ENCODE measurements around the gene DGKD.

DGKD gene

DNA sequence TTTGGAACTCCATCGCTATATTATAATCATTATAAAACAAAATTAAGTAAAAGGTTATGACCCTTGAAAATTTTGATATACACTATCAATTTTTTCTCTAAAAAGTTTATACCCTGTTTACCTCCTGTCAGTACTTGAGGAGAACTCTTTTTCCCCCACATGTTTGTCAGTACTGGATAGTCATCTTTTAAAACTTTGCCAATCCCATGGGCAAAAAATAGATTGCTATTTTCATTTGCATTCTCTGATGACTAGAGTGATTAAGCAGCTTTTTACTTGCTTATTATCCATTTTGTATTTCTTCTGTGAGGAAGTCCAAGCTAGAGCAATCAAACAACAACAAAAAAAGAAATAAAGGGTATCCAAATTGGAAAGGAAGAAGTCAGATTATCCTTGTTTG is 76.4 kb downstream of the DGKD start:
- Histone ChIP-seq H3K9ac (ENCODE audit: low read depth in 1 of 2, low read length in 2 of 2) (no peak overlapping the region), H3K27me3 (ENCODE audit: control insufficient read depth in 1 of 2, insufficient read depth in 2 of 2, low read length in 2 of 2) (no peaks in the 10 kb centered on the region), H3K4me1 (ENCODE audit: control insufficient read depth in 1 of 2, insufficient read depth in 2 of 2, low read length in 2 of 2) (peaks cover 0 to 13% of the 10 kb centered on the region in 2 donors), H3K36me3 (ENCODE audit: control insufficient read depth in 1 of 2, insufficient read depth in 2 of 2, low read length in 2 of 2) (peaks cover 14 to 15% of the 10 kb centered on the region in 2 donors), H3K4me3 (ENCODE audit: low read depth in 1 of 2, low read length in 2 of 2) (no peak overlapping the region), H3K27ac (ENCODE audit: low read depth, low read length) (no peak overlapping the region), H3K9me3 (ENCODE audit: control insufficient read depth in 1 of 2, low read length in 2 of 2) (peaks cover 2 to 4% of the 10 kb centered on the region in 2 donors)

- Histone ChIP-seq H3K36me3 (ENCODE audit: control insufficient read depth in 1 of 2, insufficient read depth in 2 of 2, low read length in 2 of 2) (peaks cover 29 to 38% of the 10 kb centered on the region in 2 donors), H3K9me3 (ENCODE audit: control insufficient read depth in 1 of 2, low read length in 2 of 2) (no peaks in the 10 kb centered on the region), H3K4me1 (ENCODE audit: control insufficient read depth in 1 of 2, insufficient read depth in 2 of 2, low read length in 2 of 2) (peaks cover 0 to 3% of the 10 kb centered on the region in 2 donors)
Observed at GRCh38 chr2:233433029-233433428, 78.7 kb downstream of the DGKD start.

GRCh38 chr2:233433794-233434193 is 79.5 kb downstream of the DGKD start:
- no peak overlapping the region for H3K27ac ChIP-seq (ENCODE audit: low read depth, low read length)

More at GRCh38 chr2:233433029-233433428, 78.7 kb downstream of the DGKD start:
- Histone ChIP-seq H3K27ac (ENCODE audit: low read depth, low read length) (no peak overlapping the region), H3K4me3 (ENCODE audit: low read depth in 1 of 2, low read length in 2 of 2) (no peak overlapping the region), H3K9ac (ENCODE audit: low read depth in 1 of 2, low read length in 2 of 2) (no peak overlapping the region), H3K27me3 (ENCODE audit: control insufficient read depth in 1 of 2, insufficient read depth in 2 of 2, low read length in 2 of 2) (no peaks in the 10 kb centered on the region)

GRCh38 chr2:233434666-233435330 is 80.5 kb downstream of the DGKD start:
- H3K9me3 ChIP-seq (ENCODE audit: control insufficient read depth in 1 of 2, low read length in 2 of 2): no peaks in the 10 kb centered on the region
- peaks cover 0 to 3% of the 10 kb centered on the region in 2 donors for H3K4me1 ChIP-seq (ENCODE audit: control insufficient read depth in 1 of 2, insufficient read depth in 2 of 2, low read length in 2 of 2)
- H3K36me3 ChIP-seq (ENCODE audit: control insufficient read depth in 1 of 2, insufficient read depth in 2 of 2, low read length in 2 of 2): peaks cover 42 to 55% of the 10 kb centered on the region in 2 donors
- H3K27ac ChIP-seq (ENCODE audit: low read depth, low read length): no peak overlapping the region
- H3K4me3 ChIP-seq (ENCODE audit: low read depth in 1 of 2, low read length in 2 of 2): no peak overlapping the region
- H3K27me3 ChIP-seq (ENCODE audit: control insufficient read depth in 1 of 2, insufficient read depth in 2 of 2, low read length in 2 of 2): no peaks in the 10 kb centered on the region
- H3K9ac ChIP-seq (ENCODE audit: low read depth in 1 of 2, low read length in 2 of 2): no peak overlapping the region

More at GRCh38 chr2:233433794-233434193, 79.5 kb downstream of the DGKD start:
- Histone ChIP-seq H3K36me3 (ENCODE audit: control insufficient read depth in 1 of 2, insufficient read depth in 2 of 2, low read length in 2 of 2) (peaks cover 32 to 45% of the 10 kb centered on the region in 2 donors), H3K9ac (ENCODE audit: low read depth in 1 of 2, low read length in 2 of 2) (no peak overlapping the region), H3K4me3 (ENCODE audit: low read depth in 1 of 2, low read length in 2 of 2) (no peak overlapping the region), H3K9me3 (ENCODE audit: control insufficient read depth in 1 of 2, low read length in 2 of 2) (no peaks in the 10 kb centered on the region), H3K4me1 (ENCODE audit: control insufficient read depth in 1 of 2, insufficient read depth in 2 of 2, low read length in 2 of 2) (peaks cover 0 to 3% of the 10 kb centered on the region in 2 donors), H3K27me3 (ENCODE audit: control insufficient read depth in 1 of 2, insufficient read depth in 2 of 2, low read length in 2 of 2) (no peaks in the 10 kb centered on the region)

DNA sequence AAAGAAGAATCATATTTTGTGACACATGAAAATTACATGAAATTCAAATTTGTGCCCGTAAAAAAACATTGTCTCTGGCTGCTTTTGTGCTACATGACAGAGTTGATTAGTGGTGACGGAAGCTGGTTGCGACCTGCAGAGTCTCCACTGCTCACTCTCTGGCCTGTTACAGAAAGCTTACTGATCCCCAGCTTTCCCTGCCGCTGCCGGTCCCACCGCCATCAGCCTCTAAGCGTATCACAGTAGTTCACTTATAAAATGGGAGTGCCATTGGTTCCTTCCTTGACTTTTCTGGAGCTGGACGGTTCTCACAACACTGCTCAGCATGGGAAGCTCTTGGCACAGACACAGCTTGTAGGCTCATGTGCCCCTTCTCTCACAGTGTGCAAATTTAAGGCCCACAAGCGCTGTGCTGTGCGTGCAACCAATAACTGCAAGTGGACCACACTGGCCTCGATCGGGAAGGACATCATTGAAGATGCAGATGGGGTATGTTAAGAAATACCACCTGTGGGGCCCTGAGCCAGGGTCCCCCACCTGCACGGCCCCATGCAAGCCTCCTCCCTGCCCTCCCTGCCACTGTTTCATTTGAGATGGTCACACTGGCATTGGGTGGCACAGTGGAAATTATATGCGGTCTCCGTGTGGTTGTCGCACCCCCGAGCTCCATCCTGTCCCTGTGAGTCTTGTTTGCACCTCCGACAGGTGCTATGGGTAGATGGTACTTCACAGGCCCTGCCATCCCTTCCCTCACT is 81.3 kb downstream of the DGKD start:
- H3K36me3 ChIP-seq (ENCODE audit: control insufficient read depth in 1 of 2, insufficient read depth in 2 of 2, low read length in 2 of 2): peaks cover 46 to 63% of the 10 kb centered on the region in 2 donors

GRCh38 chr2:233436191-233436581 is 81.9 kb downstream of the DGKD start:
- Histone ChIP-seq H3K36me3 (ENCODE audit: control insufficient read depth in 1 of 2, insufficient read depth in 2 of 2, low read length in 2 of 2) (peaks cover 46 to 69% of the 10 kb centered on the region in 2 donors), H3K9ac (ENCODE audit: low read depth in 1 of 2, low read length in 2 of 2) (no peak overlapping the region), H3K27ac (ENCODE audit: low read depth, low read length) (no peak overlapping the region)

More for the DNA sequence above, 81.3 kb downstream of the DGKD start:
- no peak overlapping the region for H3K27ac ChIP-seq (ENCODE audit: low read depth, low read length)
- no peak overlapping the region for H3K4me3 ChIP-seq (ENCODE audit: low read depth in 1 of 2, low read length in 2 of 2)
- no peak overlapping the region for H3K9ac ChIP-seq (ENCODE audit: low read depth in 1 of 2, low read length in 2 of 2)
- H3K9me3 ChIP-seq (ENCODE audit: control insufficient read depth in 1 of 2, low read length in 2 of 2): no peaks in the 10 kb centered on the region
- H3K27me3 ChIP-seq (ENCODE audit: control insufficient read depth in 1 of 2, insufficient read depth in 2 of 2, low read length in 2 of 2): no peaks in the 10 kb centered on the region
- H3K4me1 ChIP-seq (ENCODE audit: control insufficient read depth in 1 of 2, insufficient read depth in 2 of 2, low read length in 2 of 2): peaks cover 0 to 3% of the 10 kb centered on the region in 2 donors

DNA sequence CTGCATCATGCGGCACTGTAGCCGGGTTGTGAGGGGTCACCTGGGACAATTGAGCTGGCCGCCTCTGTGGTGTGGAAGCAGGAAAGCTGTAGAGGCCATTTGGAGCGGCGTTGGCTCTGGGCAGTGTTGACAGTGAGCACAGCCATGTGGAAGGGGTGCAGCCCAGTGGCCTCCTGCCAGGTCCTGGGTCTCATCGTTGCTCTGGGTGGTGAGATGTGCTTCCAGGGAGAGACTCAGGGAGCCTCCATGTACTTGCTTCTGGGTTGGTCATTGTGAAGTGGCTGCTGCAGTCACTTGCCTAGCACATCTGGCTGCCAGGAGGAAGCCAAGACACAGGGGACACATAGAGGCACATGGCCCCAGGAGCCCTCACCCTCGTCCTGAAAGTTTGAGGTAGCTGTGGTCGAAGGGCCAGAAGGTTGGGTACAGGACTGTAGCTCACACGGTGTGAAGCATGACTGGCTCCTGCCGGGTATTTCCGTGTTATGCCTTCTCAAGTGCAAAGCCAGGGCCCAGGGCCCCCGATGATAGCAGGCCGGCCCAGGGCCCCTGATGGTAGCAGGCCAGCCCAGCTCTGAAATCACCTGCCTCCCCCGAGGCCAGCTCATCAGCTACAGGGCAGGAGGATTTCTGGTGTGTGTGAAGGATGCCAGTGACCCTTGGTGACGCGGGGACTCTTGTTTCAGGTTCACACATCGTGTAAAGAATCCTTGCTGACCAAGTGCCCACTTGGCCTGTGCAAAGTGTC is 82.6 kb downstream of the DGKD start:
- H3K9ac ChIP-seq (ENCODE audit: low read depth in 1 of 2, low read length in 2 of 2): no peak overlapping the region
- no peak overlapping the region for H3K4me3 ChIP-seq (ENCODE audit: low read depth in 1 of 2, low read length in 2 of 2)
- no peaks in the 10 kb centered on the region for H3K9me3 ChIP-seq (ENCODE audit: control insufficient read depth in 1 of 2, low read length in 2 of 2)
- H3K4me1 ChIP-seq (ENCODE audit: control insufficient read depth in 1 of 2, insufficient read depth in 2 of 2, low read length in 2 of 2): peaks cover 0 to 3% of the 10 kb centered on the region in 2 donors
- H3K36me3 ChIP-seq (ENCODE audit: control insufficient read depth in 1 of 2, insufficient read depth in 2 of 2, low read length in 2 of 2): peaks cover 46 to 76% of the 10 kb centered on the region in 2 donors
- no peaks in the 10 kb centered on the region for H3K27me3 ChIP-seq (ENCODE audit: control insufficient read depth in 1 of 2, insufficient read depth in 2 of 2, low read length in 2 of 2)
- H3K27ac ChIP-seq (ENCODE audit: low read depth, low read length): no peak overlapping the region

More at GRCh38 chr2:233436191-233436581, 81.9 kb downstream of the DGKD start:
- Histone ChIP-seq H3K27me3 (ENCODE audit: control insufficient read depth in 1 of 2, insufficient read depth in 2 of 2, low read length in 2 of 2) (no peaks in the 10 kb centered on the region), H3K4me3 (ENCODE audit: low read depth in 1 of 2, low read length in 2 of 2) (no peak overlapping the region), H3K9me3 (ENCODE audit: control insufficient read depth in 1 of 2, low read length in 2 of 2) (no peaks in the 10 kb centered on the region), H3K4me1 (ENCODE audit: control insufficient read depth in 1 of 2, insufficient read depth in 2 of 2, low read length in 2 of 2) (peaks cover 0 to 3% of the 10 kb centered on the region in 2 donors)

DNA sequence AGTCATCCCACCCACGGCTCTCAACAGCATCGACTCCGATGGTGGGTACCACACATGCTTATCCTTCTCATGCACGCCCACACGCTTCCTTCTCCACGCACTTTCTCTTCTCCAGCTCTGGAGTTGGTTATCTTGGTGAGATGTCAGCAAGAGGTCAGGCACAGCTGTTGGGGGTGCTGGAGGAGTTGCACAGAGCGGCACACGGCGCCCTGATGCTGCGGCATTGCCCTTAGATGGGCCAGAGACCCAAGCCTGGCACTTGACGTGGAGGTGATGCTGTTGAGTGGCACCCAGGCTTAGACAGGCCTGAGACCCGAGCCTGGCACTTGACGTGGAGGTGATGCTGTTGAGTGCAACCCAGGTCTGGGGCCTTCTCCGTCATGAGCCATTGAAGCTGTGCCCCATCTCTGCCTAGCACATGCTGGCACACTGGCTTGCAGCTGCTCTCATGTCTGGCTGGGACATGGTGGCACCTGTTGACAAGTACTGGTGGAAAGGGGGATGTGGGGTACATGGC is 83.2 kb downstream of the DGKD start:
- H3K36me3 ChIP-seq (ENCODE audit: control insufficient read depth in 1 of 2, insufficient read depth in 2 of 2, low read length in 2 of 2): peaks cover 46 to 77% of the 10 kb centered on the region in 2 donors
- no peak overlapping the region for H3K9ac ChIP-seq (ENCODE audit: low read depth in 1 of 2, low read length in 2 of 2)
- H3K4me1 ChIP-seq (ENCODE audit: control insufficient read depth in 1 of 2, insufficient read depth in 2 of 2, low read length in 2 of 2): peaks cover 0 to 3% of the 10 kb centered on the region in 2 donors
- no peak overlapping the region for H3K27ac ChIP-seq (ENCODE audit: low read depth, low read length)
- no peak overlapping the region for H3K4me3 ChIP-seq (ENCODE audit: low read depth in 1 of 2, low read length in 2 of 2)
- no peaks in the 10 kb centered on the region for H3K27me3 ChIP-seq (ENCODE audit: control insufficient read depth in 1 of 2, insufficient read depth in 2 of 2, low read length in 2 of 2)
- H3K9me3 ChIP-seq (ENCODE audit: control insufficient read depth in 1 of 2, low read length in 2 of 2): no peaks in the 10 kb centered on the region

- Histone ChIP-seq H3K36me3 (ENCODE audit: control insufficient read depth in 1 of 2, insufficient read depth in 2 of 2, low read length in 2 of 2) (peaks cover 46 to 82% of the 10 kb centered on the region in 2 donors), H3K27me3 (ENCODE audit: control insufficient read depth in 1 of 2, insufficient read depth in 2 of 2, low read length in 2 of 2) (no peaks in the 10 kb centered on the region), H3K4me1 (ENCODE audit: control insufficient read depth in 1 of 2, insufficient read depth in 2 of 2, low read length in 2 of 2) (peaks cover 0 to 3% of the 10 kb centered on the region in 2 donors), H3K9ac (ENCODE audit: low read depth in 1 of 2, low read length in 2 of 2) (no peak overlapping the region), H3K9me3 (ENCODE audit: control insufficient read depth in 1 of 2, low read length in 2 of 2) (no peaks in the 10 kb centered on the region), H3K4me3 (ENCODE audit: low read depth in 1 of 2, low read length in 2 of 2) (no peak overlapping the region), H3K27ac (ENCODE audit: low read depth, low read length) (no peak overlapping the region)
Observed at GRCh38 chr2:233438573-233439147, 84.4 kb downstream of the DGKD start.
